Thymus (tissue), 11 donors: ENCODE measurements around the gene MYOC. TPM values are rescaled to one million over a fixed set of nuclear protein-coding genes. Genes with fewer than 3 reads are reported as not detected.
"Not testable (repeated sequence)": the region's sequence is repeated elsewhere in the genome, so short reads cannot be mapped to it uniquely, and the experiment has no call there.

ENCODE experiments used
- DNase-seq, 9 donors: peaks; one replicate each; pipeline ENCODE4 v3.0.0-alpha.2; 2013; ENCODE audit warnings: low spot score in 9 of 9, low read depth in 6 of 9, missing footprints in 1 of 9
- H3K27ac ChIP-seq, 2 donors: one replicate each; pipeline ENCODE4 v1.5.1; 2013; ENCODE audit warnings: control low read depth in 1 of 2, low read depth in 1 of 2, low read length in 1 of 2, mild to moderate bottlenecking in 1 of 2, moderate library complexity in 1 of 2
- H3K27me3 ChIP-seq, 2 donors: one replicate each; pipeline ENCODE4 v1.5.1; 2013; ENCODE audit warnings: low read length in 1 of 2; ENCODE audit not compliant: control insufficient read depth in 2 of 2, insufficient read depth in 1 of 2
- H3K36me3 ChIP-seq, 2 donors: one replicate each; pipeline ENCODE4 v1.5.1; 2013; ENCODE audit warnings: low read length in 1 of 2, mild to moderate bottlenecking in 1 of 2, moderate library complexity in 1 of 2; ENCODE audit not compliant: control insufficient read depth in 2 of 2, insufficient read depth in 2 of 2
- H3K4me1 ChIP-seq, 2 donors: one replicate each; pipeline ENCODE4 v1.5.1; 2013; ENCODE audit warnings: low read length in 2 of 2; ENCODE audit not compliant: control insufficient read depth in 2 of 2, insufficient read depth in 2 of 2
- H3K4me3 ChIP-seq, 2 donors: one replicate each; pipeline ENCODE4 v1.5.1; 2013; ENCODE audit warnings: low read length in 2 of 2, control low read depth in 1 of 2, mild to moderate bottlenecking in 1 of 2
- H3K9me3 ChIP-seq, 2 donors: one replicate each; pipeline ENCODE4 v1.5.1; 2013; ENCODE audit warnings: low read length in 1 of 2, mild to moderate bottlenecking in 1 of 2; ENCODE audit not compliant: control insufficient read depth in 2 of 2, insufficient read depth in 1 of 2
- WGBS: extraction: QIAGEN DNeasy Blood & Tissue Kit; methylation state at CpG from one replicate; pipeline ENCODE4 v1.1.7; 2013; 5-methylcytosine and 5-hydroxymethylcytosine counted together
- polyA plus RNA-seq: library from polyadenylated mRNA; stranded (reverse); fragments of 200-250 nt; gene quantifications from one replicate; pipeline ENCODE4 v1.2.3, GENCODE V29; 2013
- total RNA-seq: library from RNA; stranded (reverse); fragments of 120-200 nt; gene quantifications from one replicate; pipeline ENCODE4 v1.2.4, GENCODE V29; 2013
- donor health status: healthy.

Gene MYOC
- total and polyA plus RNA-seq, 2 donors = 0.28 to 1.5 TPM

GRCh38 chr1:171668372-171668771, 15.9 kb upstream of the MYOC start:
- Histone ChIP-seq H3K36me3 (no peaks in the 10 kb centered on the region), H3K27ac (no peak overlapping the region), H3K4me1 (no peaks in the 10 kb centered on the region), H3K9me3 (no peaks in the 10 kb centered on the region), H3K27me3 (no peaks in the 10 kb centered on the region), H3K4me3 (no peak overlapping the region)
- no peak for DNase-seq
- WGBS = 98% methylated on average over 5 of the region's 5 CpGs

DNA sequence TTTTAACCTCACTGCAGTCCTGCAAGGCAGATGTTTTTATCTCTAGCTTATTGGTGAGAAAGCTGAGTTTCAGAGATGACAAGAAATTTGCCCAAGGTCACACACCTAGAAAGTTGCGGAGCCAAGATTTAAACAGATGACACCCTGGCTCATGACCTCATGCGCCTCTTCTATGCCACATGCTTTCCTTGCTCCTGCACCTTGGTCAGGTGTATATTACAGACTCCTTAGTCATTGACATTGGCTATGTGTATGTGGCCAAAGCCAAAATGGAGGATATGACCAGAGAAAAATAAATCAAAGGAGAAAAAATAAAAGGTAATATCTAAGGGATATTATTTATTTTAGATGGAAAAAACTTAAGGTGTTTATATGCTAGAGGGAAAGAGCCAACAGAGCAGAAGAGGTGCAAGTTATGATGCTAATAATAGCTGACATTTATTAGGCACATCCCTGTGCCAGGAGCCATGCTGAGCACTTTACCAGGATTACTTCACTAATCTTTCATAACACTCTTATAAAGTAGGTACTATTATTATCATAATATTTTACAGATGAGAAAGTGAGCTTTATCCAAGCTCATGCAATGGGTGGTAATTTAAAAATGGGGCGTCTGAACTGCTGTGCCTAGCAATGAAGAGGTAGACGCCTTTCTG, 13.8 kb upstream of the MYOC start:
- no peak for DNase-seq
- Histone ChIP-seq H3K4me1 (no peaks in the 10 kb centered on the region), H3K9me3 (no peaks in the 10 kb centered on the region), H3K27me3 (no peaks in the 10 kb centered on the region), H3K36me3 (no peaks in the 10 kb centered on the region), H3K27ac (no peak overlapping the region), H3K4me3 (no peak overlapping the region)
- WGBS = 97% methylated on average over 4 of the region's 4 CpGs

DNA sequence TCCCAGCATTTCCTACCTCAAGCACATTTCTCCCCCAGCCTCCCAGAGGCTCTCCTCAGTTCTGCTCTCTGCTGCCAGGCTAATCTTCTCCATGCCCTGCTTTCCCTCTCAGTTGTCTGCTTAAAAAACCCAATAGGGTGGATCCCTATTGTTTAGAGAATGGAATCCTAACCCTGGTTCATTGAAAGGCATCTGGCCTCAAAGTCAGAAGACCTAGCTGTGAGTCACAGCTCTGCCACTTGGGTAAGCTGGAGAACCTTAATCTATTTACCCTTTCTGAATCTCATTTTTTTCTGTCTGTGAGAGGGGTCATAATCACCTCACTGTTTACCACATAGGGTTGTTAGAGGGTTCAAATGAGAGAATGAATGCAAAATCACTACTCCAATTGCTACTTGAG, 12.5 kb upstream of the MYOC start:
- Histone ChIP-seq H3K27ac (no peak overlapping the region), H3K4me3 (no peak overlapping the region), H3K4me1 (no peaks in the 10 kb centered on the region), H3K9me3 (no peaks in the 10 kb centered on the region), H3K27me3 (no peaks in the 10 kb centered on the region), H3K36me3 (no peaks in the 10 kb centered on the region)
- DNase-seq = no peak

- WGBS = 80% methylated on average over 4 of the region's 4 CpGs
- H3K4me3 ChIP-seq = no peak overlapping the region
- H3K27ac ChIP-seq = no peak overlapping the region
- H3K27me3 ChIP-seq = no peaks in the 10 kb centered on the region
- no peaks in the 10 kb centered on the region for H3K9me3 ChIP-seq
- no peaks in the 10 kb centered on the region for H3K36me3 ChIP-seq
- no peaks in the 10 kb centered on the region for H3K4me1 ChIP-seq
- DNase-seq = no peak
Measured at GRCh38 chr1:171663854-171664575, 11.5 kb upstream of the MYOC start.

GRCh38 chr1:171663036-171663853, 10.8 kb upstream of the MYOC start:
- Histone ChIP-seq H3K27me3 (no peaks in the 10 kb centered on the region), H3K4me1 (no peaks in the 10 kb centered on the region), H3K27ac (no peak overlapping the region), H3K36me3 (no peaks in the 10 kb centered on the region), H3K4me3 (no peak overlapping the region), H3K9me3 (no peaks in the 10 kb centered on the region)
- 96% methylated on average over 7 of the region's 7 CpGs for WGBS
- DNase-seq = no peak

- no peaks in the 10 kb centered on the region for H3K36me3 ChIP-seq
- H3K4me3 ChIP-seq = no peak overlapping the region
- 96% methylated on average over 5 of the region's 5 CpGs for WGBS
- no peak for DNase-seq
- H3K27ac ChIP-seq = no peak overlapping the region
- no peaks in the 10 kb centered on the region for H3K9me3 ChIP-seq
- H3K4me1 ChIP-seq = no peaks in the 10 kb centered on the region
- no peaks in the 10 kb centered on the region for H3K27me3 ChIP-seq
Measured at GRCh38 chr1:171661076-171661650, 8.7 kb upstream of the MYOC start.

- H3K9me3 ChIP-seq, H3K36me3 ChIP-seq, H3K4me3 ChIP-seq, DNase-seq, H3K27ac ChIP-seq, H3K4me1 ChIP-seq: not testable (repeated sequence)
- 98% methylated on average over 9 of the region's 9 CpGs for WGBS
- peaks cover 0 to 15% of the 10 kb centered on the region in 2 donors for H3K27me3 ChIP-seq
Measured at GRCh38 chr1:171656206-171656605, 3.7 kb upstream of the MYOC start.

GRCh38 chr1:171655746-171656116, 3.2 kb upstream of the MYOC start:
- 73% methylated on average over 6 of the region's 6 CpGs for WGBS
- no peak overlapping the region for H3K27ac ChIP-seq
- no peak for DNase-seq
- H3K9me3 ChIP-seq = no peaks in the 10 kb centered on the region
- no peaks in the 10 kb centered on the region for H3K36me3 ChIP-seq
- H3K4me1 ChIP-seq = peaks cover 0 to 8% of the 10 kb centered on the region in 2 donors
- peaks cover 0 to 15% of the 10 kb centered on the region in 2 donors for H3K27me3 ChIP-seq
- H3K4me3 ChIP-seq = no peak overlapping the region
